Smooth muscle cell (in vitro differentiated cells): ENCODE results near the gene MLLT1. TPM values are rescaled to one million over a fixed set of nuclear protein-coding genes. Genes with fewer than 3 reads are reported as not detected.
"Not testable (repeated sequence)": the region's sequence is repeated elsewhere in the genome, so short reads cannot be mapped to it uniquely, and the experiment has no call there.

Source experiments
- DNase-seq: peaks from one replicate; lab custom pipeline; 2025; ENCODE audit not compliant: unreplicated experiment; lab: John Stamatoyannopoulos, UW
- H2AFZ ChIP-seq: fragments of 200-600 bp; sonication (generic); 2 replicates; pipeline ENCODE4 v1.6.0; 2016; ENCODE audit warnings: antibody characterized with exemption, low read depth, mild to moderate bottlenecking
- H3F3A ChIP-seq: fragments of 200-600 bp; sonication (generic); 2 replicates; pipeline ENCODE4 v1.6.0; 2017; ENCODE audit warnings: antibody characterized with exemption, low read depth
- H3K27ac ChIP-seq: fragments of 200-600 bp; sonication (generic); 2 replicates; pipeline ENCODE4 v1.5.1; 2016; ENCODE audit warnings: low read depth, mild to moderate bottlenecking
- H3K27me3 ChIP-seq: fragments of 200-600 bp; sonication (generic); 2 replicates; pipeline ENCODE4 v1.6.1; 2016; ENCODE audit warnings: low read depth, mild to moderate bottlenecking
- H3K36me3 ChIP-seq: fragments of 200-600 bp; sonication (generic); 2 replicates; pipeline ENCODE4 v1.5.1; 2016; ENCODE audit warnings: low read depth
- H3K4me1 ChIP-seq: fragments of 200-600 bp; sonication (generic); 2 replicates; pipeline ENCODE4 v1.5.1; 2016; ENCODE audit warnings: low read depth
- H3K4me2 ChIP-seq: fragments of 200-600 bp; sonication (generic); 2 replicates; pipeline ENCODE4 v1.6.0; 2016; ENCODE audit warnings: mild to moderate bottlenecking
- H3K4me3 ChIP-seq: fragments of 200-600 bp; sonication (generic); 2 replicates; pipeline ENCODE4 v1.5.1; 2016; ENCODE audit warnings: mild to moderate bottlenecking
- H3K79me2 ChIP-seq: fragments of 200-600 bp; sonication (generic); 2 replicates; pipeline ENCODE4 v1.6.0; 2016; ENCODE audit warnings: low read depth, mild to moderate bottlenecking
- H3K9ac ChIP-seq: fragments of 200-600 bp; sonication (generic); 2 replicates; pipeline ENCODE4 v1.6.0; 2016; ENCODE audit warnings: low read depth
- H3K9me3 ChIP-seq: fragments of 200-600 bp; sonication (generic); replicated peaks from 2 replicates; pipeline ENCODE4 v1.5.1; 2016; ENCODE audit warnings: low read depth
- H4K20me1 ChIP-seq: fragments of 200-600 bp; sonication (generic); 2 replicates; pipeline ENCODE4 v1.6.0; 2016; ENCODE audit warnings: low read depth
- CTCF ChIP-seq: fragments of 200-600 bp; sonication (generic); IDR thresholded peaks from 2 replicates; pipeline ENCODE4 v1.5.1; 2017; ENCODE audit warnings: borderline replicate concordance, mild to moderate bottlenecking, antibody characterized with exemption; ENCODE audit not compliant: insufficient read depth, poor library complexity, severe bottlenecking
- WGBS: methylation state at CpG from one replicate; pipeline ENCODE4 v1.1.7; 2016; ENCODE audit warnings: low lambda C conversion rate; 5-methylcytosine and 5-hydroxymethylcytosine counted together
- polyA plus RNA-seq: library from polyadenylated mRNA; unstranded; fragments of >200 nt; fragmentation: Nextera tagmentation; extraction: Ambion mirVana; gene quantifications from 2 replicates; pipeline ENCODE4 v1.2.1, GENCODE V29; 2016
- total RNA-seq: library from RNA; depleted of rRNA; stranded (reverse); fragments of >200 nt; gene quantifications from 2 replicates; pipeline ENCODE4 v1.2.3, GENCODE V29; 2014

MLLT1 gene
- total and polyA plus RNA-seq, 2 experiments from 2014 or later, result 18.8 to 27.3 TPM

DNA sequence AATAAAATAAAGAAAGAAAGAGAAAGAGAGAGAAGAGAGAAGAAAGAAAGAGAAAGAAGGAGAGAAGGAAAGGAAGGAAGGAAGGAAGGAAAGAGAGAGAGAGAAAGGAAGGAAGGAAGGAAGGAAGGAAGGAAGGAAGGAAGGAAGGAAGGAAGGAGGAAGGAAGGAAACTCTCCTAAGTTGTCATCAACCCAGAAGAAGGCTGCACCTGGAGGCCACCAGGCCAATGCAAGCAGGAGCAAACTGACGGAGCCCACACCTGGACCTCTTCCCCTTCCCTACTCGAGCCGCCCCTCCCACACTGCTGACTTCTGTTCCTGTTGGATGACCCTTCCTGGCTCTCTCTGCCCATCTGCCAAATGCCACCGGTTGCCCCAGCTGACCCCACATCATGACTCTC lies 45.0 kb upstream of the MLLT1 start:
- Histone ChIP-seq H2AFZ (no peak overlapping the region), H3K27ac (no peak overlapping the region), H3K4me1 (no peaks in the 10 kb centered on the region), H3K9ac (no peak overlapping the region), H4K20me1 (no peaks in the 10 kb centered on the region), H3K27me3 (no peaks in the 10 kb centered on the region), H3K79me2 (no peaks in the 10 kb centered on the region), H3K4me3 (no peak overlapping the region), H3F3A (no peaks in the 10 kb centered on the region), H3K9me3 (no peaks in the 10 kb centered on the region), H3K36me3 (no peaks in the 10 kb centered on the region), H3K4me2 (no peak overlapping the region)
- WGBS, result 78% methylated on average over 4 of the region's 4 CpGs
- DNase-seq, result no peak
- no peak for TF ChIP-seq CTCF

- no peak overlapping the region for H3K4me3 ChIP-seq
- no peak overlapping the region for H3K4me2 ChIP-seq
- H3K79me2 ChIP-seq, result no peaks in the 10 kb centered on the region
- no peak for DNase-seq
- 69% methylated on average over 3 of the region's 3 CpGs for WGBS
- no peaks in the 10 kb centered on the region for H3K27me3 ChIP-seq
- H3K27ac ChIP-seq, result no peak overlapping the region
- no peaks in the 10 kb centered on the region for H4K20me1 ChIP-seq
- no peaks in the 10 kb centered on the region for H3F3A ChIP-seq
- TF ChIP-seq CTCF, result no peak
- no peak overlapping the region for H2AFZ ChIP-seq
- no peaks in the 10 kb centered on the region for H3K9me3 ChIP-seq
- no peak overlapping the region for H3K9ac ChIP-seq
- no peaks in the 10 kb centered on the region for H3K4me1 ChIP-seq
- H3K36me3 ChIP-seq, result no peaks in the 10 kb centered on the region
Observed at GRCh38 chr19:6322284-6322683, 42.5 kb upstream of the MLLT1 start.

DNA sequence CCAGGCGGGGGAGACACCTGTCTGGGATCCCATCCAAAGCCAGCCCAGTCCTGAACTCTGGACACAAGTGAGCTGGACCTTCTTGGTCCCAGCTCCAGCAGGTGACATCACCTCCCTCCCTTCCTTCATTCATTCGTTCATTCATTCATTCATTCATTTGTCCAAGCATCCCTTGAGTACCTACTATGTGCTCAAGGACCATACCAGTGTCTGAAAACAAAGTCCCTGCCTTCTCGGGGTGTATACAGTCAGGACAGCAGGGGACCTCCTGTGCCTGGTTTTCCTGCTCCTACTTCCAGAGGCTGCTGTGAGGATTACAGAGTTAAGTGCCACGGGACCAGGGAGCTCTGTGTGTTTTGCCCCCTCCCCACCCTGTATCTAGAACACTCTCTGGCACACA lies 39.6 kb upstream of the MLLT1 start:
- H3K4me2 ChIP-seq, result no peak overlapping the region
- no peaks in the 10 kb centered on the region for H3K9me3 ChIP-seq
- H3K27ac ChIP-seq, result no peak overlapping the region
- no peak overlapping the region for H3K4me3 ChIP-seq
- no peaks in the 10 kb centered on the region for H3K36me3 ChIP-seq
- H2AFZ ChIP-seq, result no peak overlapping the region
- H3K9ac ChIP-seq, result no peak overlapping the region
- H3K79me2 ChIP-seq, result no peaks in the 10 kb centered on the region
- no peaks in the 10 kb centered on the region for H3K27me3 ChIP-seq
- H4K20me1 ChIP-seq, result no peaks in the 10 kb centered on the region
- H3K4me1 ChIP-seq, result no peaks in the 10 kb centered on the region
- TF ChIP-seq CTCF, result no peak
- no peaks in the 10 kb centered on the region for H3F3A ChIP-seq
- 65% methylated on average over 4 of the region's 4 CpGs for WGBS
- no peak for DNase-seq

GRCh38 chr19:6318772-6319171 lies 39.0 kb upstream of the MLLT1 start:
- no peaks in the 10 kb centered on the region for H3K4me1 ChIP-seq
- no peak overlapping the region for H3K9ac ChIP-seq
- no peaks in the 10 kb centered on the region for H3F3A ChIP-seq
- H2AFZ ChIP-seq, result no peak overlapping the region
- no peak overlapping the region for H3K27ac ChIP-seq
- H3K79me2 ChIP-seq, result no peaks in the 10 kb centered on the region
- no peaks in the 10 kb centered on the region for H3K9me3 ChIP-seq
- H4K20me1 ChIP-seq, result no peaks in the 10 kb centered on the region
- H3K4me2 ChIP-seq, result no peak overlapping the region
- 82% methylated on average over 5 of the region's 5 CpGs for WGBS
- no peaks in the 10 kb centered on the region for H3K27me3 ChIP-seq
- DNase-seq, result no peak
- no peak for TF ChIP-seq CTCF
- no peaks in the 10 kb centered on the region for H3K36me3 ChIP-seq
- no peak overlapping the region for H3K4me3 ChIP-seq

DNA sequence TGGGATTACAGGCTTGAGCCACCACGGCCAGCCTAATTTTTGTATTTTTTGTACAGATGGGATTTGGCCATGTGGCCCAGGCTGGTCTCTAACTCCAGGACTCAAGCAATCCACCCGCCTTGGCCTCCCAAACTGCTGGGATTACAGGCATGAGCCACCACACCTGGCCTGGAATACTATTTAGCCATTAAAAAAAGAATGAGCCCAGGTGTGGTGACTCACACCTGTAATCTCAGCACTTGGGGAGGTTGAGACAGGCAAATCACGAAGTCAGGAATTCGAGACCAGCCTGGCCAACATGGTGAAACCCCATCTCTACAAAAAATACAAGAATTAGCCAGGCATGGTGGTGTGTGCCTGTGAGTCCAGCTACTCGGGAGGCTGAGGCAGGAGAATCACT lies 35.9 kb upstream of the MLLT1 start:
- not testable (repeated sequence) for DNase-seq, H3K4me1 ChIP-seq, H3F3A ChIP-seq, H2AFZ ChIP-seq, H3K36me3 ChIP-seq, H3K27ac ChIP-seq, H3K4me3 ChIP-seq, H3K4me2 ChIP-seq, H4K20me1 ChIP-seq, H3K9me3 ChIP-seq, H3K79me2 ChIP-seq, H3K27me3 ChIP-seq, H3K9ac ChIP-seq
- 84% methylated on average over 5 of the region's 5 CpGs for WGBS
